8988T (cell line): Measurements from ENCODE around the gene CHST2.

ENCODE experiments used
- DNase-seq: peaks from one replicate; pipeline ENCODE4 v3.0.0; 2011

Gene CHST2

GRCh38 chr3:143170676-143171075, 51.1 kb downstream of the CHST2 start:
- DNase-seq, result no peak

GRCh38 chr3:143171141-143171980, 51.8 kb downstream of the CHST2 start:
- no peak for DNase-seq

GRCh38 chr3:143172062-143172794, 52.7 kb downstream of the CHST2 start:
- no peak for DNase-seq

- DNase-seq, result no peak
These were observed 53.2 kb downstream of the CHST2 start for GRCh38 chr3:143172795-143173145.

- no peak for DNase-seq
These were observed 53.7 kb downstream of the CHST2 start for GRCh38 chr3:143173242-143173641.
